Adipocyte (in vitro differentiated cells): ENCODE results near the gene MRPS34.
A peak's percentile ranks its signal among the peaks of the same experiment; 100 is the strongest.

Source experiments
- DNase-seq: peaks from one replicate; pipeline ENCODE4 v3.0.0-alpha.2; 2015; ENCODE audit warnings: low read depth
- H3K27me3 ChIP-seq: replicated peaks from 2 replicates; pipeline ENCODE4 v1.7.0; 2013; ENCODE audit warnings: mild to moderate bottlenecking, low read length, moderate library complexity; ENCODE audit not compliant: control insufficient read depth, insufficient read depth
- H3K36me3 ChIP-seq: 2 replicates; pipeline ENCODE4 v1.7.0; 2013; ENCODE audit warnings: low read length, mild to moderate bottlenecking, moderate library complexity; ENCODE audit not compliant: control insufficient read depth, insufficient read depth, severe bottlenecking
- H3K4me1 ChIP-seq: 2 replicates; pipeline ENCODE4 v1.7.0; 2013; ENCODE audit warnings: mild to moderate bottlenecking, low read length, moderate library complexity; ENCODE audit not compliant: control insufficient read depth, insufficient read depth
- H3K4me3 ChIP-seq: 2 replicates; pipeline ENCODE4 v1.7.0; 2013; ENCODE audit warnings: mild to moderate bottlenecking, low read length, moderate library complexity
- H3K9ac ChIP-seq: 2 replicates; pipeline ENCODE4 v1.7.0; 2013; ENCODE audit warnings: mild to moderate bottlenecking, low read length, moderate library complexity
- H3K9me3 ChIP-seq: 2 replicates; pipeline ENCODE4 v1.7.0; 2013; ENCODE audit warnings: mild to moderate bottlenecking, low read length, moderate library complexity; ENCODE audit not compliant: control insufficient read depth

The MRPS34 gene

GRCh38 chr16:1778200-1779179 is 5.6 kb upstream of the MRPS34 start:
- no peak overlapping the region for H3K9ac ChIP-seq
- no peak for DNase-seq
- no peaks in the 10 kb centered on the region for H3K27me3 ChIP-seq
- peaks cover 26% of the 10 kb centered on the region for H3K36me3 ChIP-seq
- peaks cover 16% of the 10 kb centered on the region for H3K4me1 ChIP-seq
- H3K9me3 ChIP-seq: no peaks in the 10 kb centered on the region
- H3K4me3 ChIP-seq: no peak overlapping the region

DNA sequence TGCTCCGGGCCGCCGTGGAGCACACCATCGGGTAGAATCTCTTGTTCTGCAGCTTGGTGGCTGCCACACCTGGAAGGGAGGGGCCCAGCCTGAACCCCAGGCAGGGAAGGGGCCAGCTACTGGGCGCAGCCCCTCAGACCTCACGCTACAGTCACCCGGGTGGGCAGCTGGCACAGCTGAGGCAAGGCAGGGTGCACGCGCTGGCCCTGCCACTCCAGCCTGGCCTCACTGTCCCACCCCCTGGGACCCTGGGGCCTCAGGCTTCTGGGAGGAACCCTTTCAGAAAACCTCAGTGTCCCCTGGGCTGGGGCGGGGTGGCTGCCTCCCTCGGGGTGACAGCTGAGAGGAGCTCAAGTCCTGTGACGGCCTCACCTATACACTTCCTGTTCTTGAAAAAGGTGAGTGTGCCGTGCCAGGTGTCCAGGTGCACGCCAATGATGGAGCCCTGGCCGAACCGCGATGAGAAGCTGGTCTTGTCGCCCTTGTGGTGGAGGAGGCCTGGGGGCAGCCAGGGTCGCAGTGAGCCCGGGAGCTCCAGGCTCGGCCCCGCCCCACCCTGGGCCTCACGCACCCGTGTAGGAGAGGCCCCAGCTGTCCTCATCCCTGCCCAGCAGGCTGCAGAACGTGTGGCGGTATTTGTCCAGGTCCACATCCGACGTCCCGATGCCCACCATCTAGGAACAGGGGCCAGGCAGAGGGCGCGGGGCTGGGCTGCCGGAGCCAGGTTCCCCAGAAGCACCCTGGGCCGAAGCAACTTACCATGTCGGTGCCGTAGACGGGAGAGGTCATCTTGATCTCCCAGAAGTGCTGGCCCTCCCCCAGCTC is 4.7 kb upstream of the MRPS34 start:
- peaks cover 26% of the 10 kb centered on the region for H3K36me3 ChIP-seq
- H3K9ac ChIP-seq: no peak overlapping the region
- peaks cover 16% of the 10 kb centered on the region for H3K4me1 ChIP-seq
- H3K4me3 ChIP-seq: no peak overlapping the region
- DNase-seq: no peak
- no peaks in the 10 kb centered on the region for H3K9me3 ChIP-seq
- no peaks in the 10 kb centered on the region for H3K27me3 ChIP-seq

DNA sequence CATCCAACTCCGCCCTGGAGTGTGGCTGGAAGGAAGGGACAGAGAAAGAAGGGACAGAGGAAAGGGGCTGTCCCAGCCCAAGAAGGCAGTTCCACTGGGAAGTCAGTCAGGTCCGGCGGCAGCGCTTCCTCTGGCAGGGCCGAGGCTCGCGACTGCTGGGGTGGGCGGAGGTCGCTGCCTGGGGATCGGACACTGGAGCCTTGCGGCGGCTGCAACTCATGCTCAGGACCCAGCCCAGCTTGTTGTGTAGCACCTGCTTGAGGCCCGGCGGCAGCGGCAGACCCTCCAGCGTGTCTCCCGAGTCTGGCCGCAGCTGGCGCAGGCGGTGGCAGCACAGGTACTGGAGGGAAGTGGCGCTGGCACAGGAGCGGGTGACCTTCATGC is 4.0 kb upstream of the MRPS34 start:
- no peak overlapping the region for H3K9ac ChIP-seq
- no peak overlapping the region for H3K4me3 ChIP-seq
- H3K4me1 ChIP-seq: peaks cover 21% of the 10 kb centered on the region
- H3K27me3 ChIP-seq: no peaks in the 10 kb centered on the region
- H3K36me3 ChIP-seq: peaks cover 26% of the 10 kb centered on the region
- no peak for DNase-seq
- no peaks in the 10 kb centered on the region for H3K9me3 ChIP-seq

- Histone ChIP-seq H3K9me3 (no peaks in the 10 kb centered on the region), H3K4me1 (peaks cover 24% of the 10 kb centered on the region), H3K36me3 (peaks cover 26% of the 10 kb centered on the region), H3K4me3 (no peak overlapping the region), H3K9ac (no peak overlapping the region), H3K27me3 (no peaks in the 10 kb centered on the region)
- DNase-seq: no peak
These were observed 3.7 kb upstream of the MRPS34 start for GRCh38 chr16:1776672-1776955.

- Histone ChIP-seq H3K9ac (no peak overlapping the region), H3K36me3 (peaks cover 26% of the 10 kb centered on the region), H3K27me3 (no peaks in the 10 kb centered on the region), H3K4me1 (peaks cover 19% of the 10 kb centered on the region), H3K9me3 (no peaks in the 10 kb centered on the region), H3K4me3 (no peak overlapping the region)
- DNase-seq: no peak
These were observed 3.1 kb upstream of the MRPS34 start for GRCh38 chr16:1775846-1776671.

DNA sequence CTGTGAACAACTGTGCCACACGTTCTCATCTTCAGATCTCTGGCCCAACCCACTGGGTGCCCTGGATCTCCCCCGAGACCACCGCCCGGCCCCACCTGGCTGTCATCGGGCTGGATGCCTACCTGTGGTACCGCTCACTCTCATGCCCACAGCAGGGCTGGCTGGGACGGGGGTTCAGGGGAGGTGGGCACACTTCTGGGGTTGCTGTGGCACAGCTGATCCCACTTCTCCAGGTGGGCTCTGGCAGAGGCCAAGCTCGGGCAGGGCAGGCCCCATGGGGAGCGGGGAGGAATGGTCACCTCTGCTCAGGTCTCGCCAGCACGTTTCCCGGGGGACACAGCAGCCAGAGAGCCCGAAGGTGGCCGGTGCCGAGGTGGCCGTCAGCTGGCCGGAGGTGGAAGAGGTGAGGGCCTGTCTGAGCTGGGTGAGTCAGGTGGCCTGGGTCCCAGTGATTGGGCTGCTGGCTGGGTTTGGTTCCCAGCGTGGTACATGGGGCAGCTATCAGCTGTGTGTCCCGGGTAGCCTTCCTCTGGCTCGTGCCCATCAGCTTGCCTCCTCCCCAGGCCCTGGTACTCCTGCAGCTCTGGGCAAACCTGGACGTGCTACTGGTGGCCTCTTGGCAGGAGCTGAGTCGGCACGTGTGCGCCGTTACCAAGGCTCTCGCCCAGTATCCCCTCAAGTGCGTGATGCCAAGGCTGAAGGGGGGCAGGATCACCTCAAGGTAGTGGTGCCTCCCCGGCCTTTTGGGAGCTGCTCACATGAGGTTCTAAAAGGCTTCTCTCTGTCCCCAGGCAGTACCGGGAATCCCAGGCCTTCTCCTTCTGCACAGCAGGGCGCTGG is 2.3 kb upstream of the MRPS34 start:
- Histone ChIP-seq H3K36me3 (peaks cover 26% of the 10 kb centered on the region), H3K9me3 (no peaks in the 10 kb centered on the region), H3K4me1 (peaks cover 22% of the 10 kb centered on the region), H3K4me3 (no peak overlapping the region), H3K9ac (peak overlapping the region; percentile 94), H3K27me3 (no peaks in the 10 kb centered on the region)
- no peak for DNase-seq

DNA sequence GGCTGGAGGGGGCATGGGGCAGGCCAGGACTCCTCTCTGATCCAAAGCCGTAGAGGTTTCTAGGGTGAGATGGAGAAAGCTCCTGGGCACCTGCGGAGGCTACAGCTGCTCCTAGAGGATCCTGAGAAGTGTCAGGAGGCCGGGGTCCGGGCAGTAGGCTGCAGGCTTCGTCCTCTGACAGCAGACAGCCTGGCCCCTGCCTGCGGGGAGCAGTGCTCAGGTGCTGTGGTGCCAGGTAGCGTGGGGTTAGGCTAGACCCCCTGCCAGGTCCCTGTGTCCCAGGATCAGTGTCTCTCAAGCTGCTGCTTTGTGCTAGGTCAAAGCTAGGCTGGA is 1.5 kb upstream of the MRPS34 start:
- H3K9ac ChIP-seq: peak overlapping the region; percentile 94
- H3K4me3 ChIP-seq: peak overlapping the region; percentile 92
- DNase-seq: no peak
- peaks cover 26% of the 10 kb centered on the region for H3K36me3 ChIP-seq
- no peaks in the 10 kb centered on the region for H3K27me3 ChIP-seq
- no peaks in the 10 kb centered on the region for H3K9me3 ChIP-seq
- H3K4me1 ChIP-seq: peaks cover 27% of the 10 kb centered on the region

DNA sequence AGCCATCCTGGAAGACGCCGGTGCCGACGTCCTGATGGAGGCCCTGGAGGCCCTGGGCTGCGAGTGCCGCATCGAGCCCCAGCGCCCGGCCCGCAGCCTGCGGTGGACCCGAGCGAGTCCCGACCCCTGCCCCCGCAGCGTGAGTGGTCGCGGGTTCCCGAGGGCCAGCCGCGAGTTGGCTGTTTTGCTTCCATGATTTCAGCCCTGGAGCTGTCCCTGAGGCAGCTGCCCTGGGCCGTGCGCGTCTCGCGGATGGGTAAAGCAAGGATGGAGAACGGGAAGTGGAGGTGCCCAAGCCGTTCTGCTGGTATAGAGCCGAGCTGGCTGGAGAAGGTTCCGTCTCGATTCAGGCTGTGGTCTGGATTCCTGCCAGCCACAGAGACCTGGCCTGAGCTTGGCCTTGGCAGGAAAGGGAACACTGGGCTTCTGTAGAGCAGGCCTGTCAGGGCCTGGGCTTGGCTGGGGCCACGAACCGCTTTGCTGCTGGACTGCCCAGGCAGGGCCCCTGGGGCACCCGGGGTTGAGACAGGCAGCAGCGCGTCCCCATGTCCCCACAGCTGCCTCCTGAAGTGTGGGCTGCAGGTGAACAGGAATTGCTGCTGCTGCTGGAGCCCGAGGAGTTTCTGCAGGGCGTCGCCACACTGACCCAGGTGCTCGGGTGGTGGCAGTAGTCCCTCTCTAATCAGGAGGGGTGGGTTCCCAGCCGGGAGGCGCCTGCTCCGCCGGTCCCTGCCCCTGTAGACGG is 941 bp upstream of the MRPS34 start:
- no peaks in the 10 kb centered on the region for H3K9me3 ChIP-seq
- H3K27me3 ChIP-seq: no peaks in the 10 kb centered on the region
- peaks cover 27% of the 10 kb centered on the region for H3K4me1 ChIP-seq
- peak; percentile 51 for DNase-seq
- peak overlapping the region; percentile 94 for H3K9ac ChIP-seq
- peaks cover 26% of the 10 kb centered on the region for H3K36me3 ChIP-seq
- H3K4me3 ChIP-seq: peak overlapping the region; percentile 92

DNA sequence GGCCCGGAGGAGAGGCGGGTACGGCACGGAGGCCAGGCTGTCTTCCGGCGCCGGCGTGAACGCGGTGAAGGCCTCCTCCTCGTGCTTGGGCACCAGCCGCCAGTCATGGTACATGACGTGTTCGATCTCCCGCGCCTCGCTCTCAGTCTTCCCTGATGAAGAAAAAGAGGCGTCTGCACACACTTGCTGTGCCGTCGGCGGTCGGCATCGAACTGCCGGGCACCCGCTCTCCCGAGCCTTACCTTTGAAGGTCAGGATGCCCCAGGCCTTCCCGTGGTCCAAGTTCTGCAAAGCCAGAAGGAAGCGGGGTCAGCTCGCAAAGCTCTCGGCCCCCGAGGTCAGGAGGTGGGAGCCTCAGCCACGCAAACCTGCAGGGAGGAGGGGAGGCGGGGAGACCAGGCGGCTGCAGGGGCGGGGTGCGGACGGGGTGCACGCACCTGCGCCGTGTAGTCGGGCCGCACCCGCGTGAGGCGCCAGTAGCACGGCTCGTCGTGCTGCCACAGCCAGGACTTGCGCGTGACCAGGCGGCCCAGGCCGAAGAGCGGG is 499 bp downstream of the MRPS34 start, which contains the start of gene EME2:
TSS of gene EME2 (plus strand) at position 449 of the 546 bp plus-strand sequence. CDS start 418 bp downstream, outside the sequence.
- Histone ChIP-seq H3K27me3 (no peaks in the 10 kb centered on the region), H3K9me3 (no peaks in the 10 kb centered on the region), H3K9ac (peak within 1 kb of the TSS; percentile 94), H3K4me1 (peaks cover 27% of the 10 kb centered on the region), H3K36me3 (peaks cover 31% of the 10 kb centered on the region), H3K4me3 (peak within 1 kb of the TSS; percentile 92)
- peak; percentile 39 for DNase-seq
